DOHH2 (cell line): Measurements from ENCODE around the gene WDR91.

Experiments used
- CTCF ChIP-seq: fragments of 200-600 bp; sonication (generic); IDR thresholded peaks from one replicate; pipeline ENCODE4 v1.5.1; 2014; ENCODE audit warnings: antibody characterized with exemption, mild to moderate bottlenecking, low read depth, low read length; ENCODE audit not compliant: poor library complexity, severe bottlenecking
- EZH2phosphoT487 ChIP-seq: fragments of 200-600 bp; sonication (generic); IDR thresholded peaks from 2 replicates; pipeline ENCODE4 v1.6.1; 2017; ENCODE audit warnings: borderline replicate concordance, mild to moderate bottlenecking, antibody characterized with exemption, low read length, moderate library complexity, mixed read lengths

- TF ChIP-seq CTCF (peak; percentile 91), EZH2phosphoT487 (no peak)
Observed at GRCh38 chr7:135169141-135169963, 42.0 kb downstream of the WDR91 start.
